AG09309 (cell line): ENCODE data around the gene MAP3K7CL.

ENCODE experiments used
- DNase-seq: peaks from one replicate; pipeline ENCODE4 v3.0.0-alpha.2; 2010; ENCODE audit warnings: low read depth
- H3K4me3 ChIP-seq: 2 replicates; pipeline ENCODE4 v1.5.1; 2011; ENCODE audit warnings: mild to moderate bottlenecking, low read depth, low read length, moderate library complexity; ENCODE audit not compliant: control insufficient read depth
- TF ChIP-seq, protein P1 (sequence below): IDR thresholded peaks from 2 replicates; pipeline ENCODE4 v1.5.1; 2011; ENCODE audit warnings: mild to moderate bottlenecking, low read depth, low read length, inconsistent platforms; ENCODE audit not compliant: insufficient read depth, control insufficient read depth; ENCODE audit errors: missing control alignments

MAP3K7CL gene

DNA sequence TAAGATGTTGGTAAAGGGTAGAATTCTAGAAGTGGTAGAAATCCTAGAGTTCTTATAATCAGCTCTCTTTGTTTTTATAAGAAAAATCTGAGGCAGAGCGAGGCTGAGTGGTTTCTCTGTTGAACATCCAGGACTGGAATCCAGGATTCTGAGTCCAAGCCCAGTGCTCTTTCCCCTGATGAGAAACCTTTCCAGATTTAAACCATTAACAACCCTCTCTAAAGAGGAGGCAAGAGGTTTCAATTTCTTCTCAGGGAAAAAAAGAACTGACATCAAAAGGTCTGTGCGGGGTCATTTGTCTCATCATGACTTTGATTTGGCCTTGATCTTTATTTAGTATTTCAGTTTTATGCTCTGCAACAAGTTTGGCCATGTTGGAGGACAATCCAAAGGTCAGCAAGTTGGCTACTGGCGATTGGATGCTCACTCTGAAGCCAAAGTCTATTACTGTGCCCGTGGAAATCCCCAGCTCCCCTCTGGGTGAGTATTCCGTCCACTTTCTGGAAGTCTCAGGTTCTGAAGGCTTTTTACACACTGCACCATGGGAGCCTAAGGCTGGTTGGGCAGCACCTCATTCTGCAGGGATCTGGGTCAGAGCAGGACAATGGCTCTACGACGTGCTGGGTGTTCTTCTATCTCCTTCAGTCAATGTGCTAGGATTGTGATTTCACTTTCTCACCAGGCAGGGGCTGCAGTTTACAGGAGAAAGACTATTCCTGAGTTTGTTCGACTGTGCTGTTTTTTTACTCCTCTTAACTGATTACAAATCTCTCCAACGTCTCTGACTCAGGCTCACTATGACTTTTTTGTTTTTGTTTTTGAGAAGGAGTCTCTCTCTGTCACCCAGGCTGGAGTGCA is 38.1 kb upstream of the MAP3K7CL start:
- no peak for DNase-seq

DNA sequence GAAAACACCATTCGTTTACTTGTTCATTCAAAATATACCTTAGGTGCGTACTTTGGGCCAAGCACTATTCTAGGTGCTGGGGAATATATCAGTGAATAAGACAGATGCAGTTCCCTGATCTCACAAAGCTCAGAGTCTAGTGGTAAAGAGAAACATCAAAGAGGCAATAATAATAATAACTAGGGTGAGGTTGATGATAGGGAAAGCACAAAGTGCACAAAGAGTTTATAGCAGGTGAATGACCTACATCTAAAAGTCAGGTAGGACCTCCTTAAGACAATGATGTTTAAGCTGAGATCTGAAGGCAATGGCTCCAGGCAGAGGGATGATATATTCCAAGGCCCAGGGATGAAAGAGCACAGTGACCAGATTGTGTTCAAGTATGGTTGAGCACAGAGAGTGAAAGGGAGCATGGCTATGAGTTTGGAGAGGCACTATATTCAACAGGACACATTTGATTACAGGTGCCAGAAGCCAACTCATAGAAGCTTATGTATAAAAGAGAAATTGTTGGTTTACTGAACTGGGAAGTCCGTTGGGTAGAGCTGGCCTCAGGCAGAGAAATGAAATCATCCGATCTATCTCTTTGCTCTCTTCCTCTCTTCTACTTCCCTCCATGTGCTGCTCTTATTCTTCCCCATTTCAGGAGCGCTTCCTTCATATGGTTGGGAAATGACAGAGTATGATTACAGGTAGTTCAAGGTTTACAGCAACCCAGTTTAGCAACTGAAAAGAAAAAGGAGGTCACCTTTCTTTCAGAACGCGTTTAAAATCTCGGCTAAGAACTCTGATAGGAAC is 34.0 kb upstream of the MAP3K7CL start:
- DNase-seq, result no peak
- TF ChIP-seq, protein P1, sequence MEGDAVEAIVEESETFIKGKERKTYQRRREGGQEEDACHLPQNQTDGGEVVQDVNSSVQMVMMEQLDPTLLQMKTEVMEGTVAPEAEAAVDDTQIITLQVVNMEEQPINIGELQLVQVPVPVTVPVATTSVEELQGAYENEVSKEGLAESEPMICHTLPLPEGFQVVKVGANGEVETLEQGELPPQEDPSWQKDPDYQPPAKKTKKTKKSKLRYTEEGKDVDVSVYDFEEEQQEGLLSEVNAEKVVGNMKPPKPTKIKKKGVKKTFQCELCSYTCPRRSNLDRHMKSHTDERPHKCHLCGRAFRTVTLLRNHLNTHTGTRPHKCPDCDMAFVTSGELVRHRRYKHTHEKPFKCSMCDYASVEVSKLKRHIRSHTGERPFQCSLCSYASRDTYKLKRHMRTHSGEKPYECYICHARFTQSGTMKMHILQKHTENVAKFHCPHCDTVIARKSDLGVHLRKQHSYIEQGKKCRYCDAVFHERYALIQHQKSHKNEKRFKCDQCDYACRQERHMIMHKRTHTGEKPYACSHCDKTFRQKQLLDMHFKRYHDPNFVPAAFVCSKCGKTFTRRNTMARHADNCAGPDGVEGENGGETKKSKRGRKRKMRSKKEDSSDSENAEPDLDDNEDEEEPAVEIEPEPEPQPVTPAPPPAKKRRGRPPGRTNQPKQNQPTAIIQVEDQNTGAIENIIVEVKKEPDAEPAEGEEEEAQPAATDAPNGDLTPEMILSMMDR, result no peak
- H3K4me3 ChIP-seq, result no peak overlapping the region

More for the DNA sequence above, 38.1 kb upstream of the MAP3K7CL start:
- H3K4me3 ChIP-seq, result no peak overlapping the region
- TF ChIP-seq, protein P1, result peak; percentile 30

DNA sequence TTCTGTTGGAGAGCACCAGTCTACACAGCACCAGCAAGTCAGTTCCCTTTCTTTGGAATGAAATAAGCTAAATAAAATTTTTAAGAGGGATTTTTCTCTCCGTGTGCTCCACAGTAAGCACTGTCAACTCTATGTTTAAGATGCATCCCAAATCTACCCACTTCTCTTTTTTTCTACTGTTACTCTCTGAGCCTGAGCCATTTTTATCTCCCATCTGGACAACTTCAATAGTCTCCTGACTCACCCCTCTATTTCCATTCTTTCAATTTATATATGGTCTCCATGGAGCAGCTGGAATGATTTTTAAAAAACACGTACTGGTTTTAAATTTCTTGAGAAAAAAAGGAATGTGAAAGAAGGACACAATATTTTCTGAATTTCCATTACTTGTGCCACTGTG is 32.3 kb upstream of the MAP3K7CL start:
- TF ChIP-seq, protein P1, result no peak
- no peak overlapping the region for H3K4me3 ChIP-seq
- no peak for DNase-seq

DNA sequence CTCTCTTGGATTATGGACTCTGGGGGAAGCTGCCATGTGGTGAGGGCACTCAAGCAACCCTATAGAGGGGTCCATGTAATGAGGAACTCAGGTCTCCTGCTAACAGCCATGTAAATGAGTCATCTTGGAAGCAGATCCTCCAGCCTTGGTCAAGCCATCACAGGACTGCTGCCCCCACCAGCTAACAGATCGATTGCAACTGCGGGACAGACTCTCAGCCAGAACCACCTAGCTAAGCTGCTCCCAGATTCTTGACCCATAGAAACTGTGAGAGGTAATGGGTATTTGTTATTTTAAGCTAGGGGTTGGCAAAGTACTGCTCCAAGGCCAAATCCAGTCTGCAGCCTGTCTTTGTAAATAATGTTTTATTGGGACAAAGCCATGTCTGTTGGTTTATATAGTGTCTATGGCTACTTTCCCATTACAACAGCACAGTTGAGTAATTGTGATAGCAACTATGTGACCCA is 27.6 kb upstream of the MAP3K7CL start:
- TF ChIP-seq, protein P1, result no peak
- DNase-seq, result no peak
- H3K4me3 ChIP-seq, result no peak overlapping the region

DNA sequence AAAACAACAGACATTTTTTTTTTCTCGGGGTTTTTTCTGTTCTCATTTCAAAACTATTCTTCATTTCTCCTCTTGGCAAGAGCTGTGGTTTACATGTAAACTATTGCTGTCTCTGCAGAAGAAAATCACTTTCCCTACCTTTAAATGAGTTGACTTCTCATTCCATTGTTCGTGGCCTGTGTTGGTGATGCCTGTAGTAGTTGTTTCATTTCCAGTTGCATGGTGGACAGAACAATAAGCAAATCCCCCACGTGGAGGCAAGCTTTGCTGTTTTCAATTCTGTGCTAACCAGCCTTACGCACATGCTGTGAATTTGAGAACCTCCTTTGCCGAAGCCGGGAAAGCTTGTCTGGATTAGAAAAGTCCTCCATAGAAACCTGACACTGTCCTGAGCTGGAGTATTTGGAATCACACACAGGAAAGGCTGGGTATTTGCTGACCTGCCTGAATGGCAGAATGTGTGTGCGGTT is 26.2 kb upstream of the MAP3K7CL start:
- H3K4me3 ChIP-seq, result no peak overlapping the region
- no peak for DNase-seq
- TF ChIP-seq, protein P1, result no peak

DNA sequence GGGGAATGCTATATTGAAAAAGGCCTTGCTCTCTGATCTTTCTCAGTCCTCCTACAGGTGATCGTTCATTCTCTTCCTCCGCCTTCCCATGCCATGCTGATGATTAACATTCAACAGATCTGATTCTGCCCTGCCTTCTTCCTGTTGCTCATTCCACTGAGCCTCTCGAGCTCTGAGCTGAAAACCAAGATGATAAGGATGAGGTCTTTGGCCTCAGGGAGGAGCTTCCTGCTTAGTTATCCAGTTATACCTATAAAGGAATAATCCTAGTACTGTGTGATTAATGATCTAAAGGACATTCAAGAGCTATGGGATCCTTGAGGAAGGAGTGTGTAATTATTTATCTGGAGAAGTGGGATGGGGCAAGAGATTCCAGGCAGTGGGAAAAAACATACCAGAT is 25.2 kb upstream of the MAP3K7CL start:
- TF ChIP-seq, protein P1, result no peak
- no peak for DNase-seq
- H3K4me3 ChIP-seq, result no peak overlapping the region
